ENCODE measurements around the gene STAB2.
"Not testable (repeated sequence)": the region's sequence is repeated elsewhere in the genome, so short reads cannot be mapped to it uniquely, and the experiment has no call there.

The STAB2 gene

GRCh38 chr12:103647267-103647666, 60.2 kb downstream of the STAB2 start:
- peak; percentile 17 for DNase-seq (ENCODE audit: low read depth)

GRCh38 chr12:103652808-103653207, 65.7 kb downstream of the STAB2 start:
- DNase-seq (ENCODE audit: low read depth) = no peak

GRCh38 chr12:103653568-103654173, 66.6 kb downstream of the STAB2 start:
- DNase-seq (ENCODE audit: low read depth) = not testable (repeated sequence)

GRCh38 chr12:103654816-103655215, 67.7 kb downstream of the STAB2 start:
- DNase-seq (ENCODE audit: low read depth) = no peak

GRCh38 chr12:103656291-103656690, 69.2 kb downstream of the STAB2 start:
- DNase-seq (ENCODE audit: low read depth) = no peak

GRCh38 chr12:103657331-103657730, 70.3 kb downstream of the STAB2 start:
- no peak for DNase-seq (ENCODE audit: low read depth)

GRCh38 chr12:103664626-103665025, 77.6 kb downstream of the STAB2 start:
- DNase-seq (ENCODE audit: low read depth) = no peak

- no peak for DNase-seq (ENCODE audit: low read depth)
Measured at GRCh38 chr12:103665971-103666370, 78.9 kb downstream of the STAB2 start.

- no peak for DNase-seq (ENCODE audit: low read depth)
Measured at GRCh38 chr12:103667125-103667524, 80.1 kb downstream of the STAB2 start.

GRCh38 chr12:103668520-103668919, 81.4 kb downstream of the STAB2 start:
- DNase-seq (ENCODE audit: low read depth) = no peak

GRCh38 chr12:103671367-103671766, 84.3 kb downstream of the STAB2 start:
- no peak for DNase-seq (ENCODE audit: low read depth)

- no peak for DNase-seq (ENCODE audit: low read depth)
Measured at GRCh38 chr12:103672401-103673119, 85.5 kb downstream of the STAB2 start.

GRCh38 chr12:103673487-103673886, 86.4 kb downstream of the STAB2 start:
- no peak for DNase-seq (ENCODE audit: low read depth)

GRCh38 chr12:103673891-103674375, 86.9 kb downstream of the STAB2 start:
- no peak for DNase-seq (ENCODE audit: low read depth)

- no peak for DNase-seq (ENCODE audit: low read depth)
Measured at GRCh38 chr12:103676893-103677292, 89.8 kb downstream of the STAB2 start.

GRCh38 chr12:103677341-103677740, 90.3 kb downstream of the STAB2 start:
- DNase-seq (ENCODE audit: low read depth) = no peak

- DNase-seq (ENCODE audit: low read depth) = no peak
Measured at GRCh38 chr12:103677905-103678304, 90.8 kb downstream of the STAB2 start.

- no peak for DNase-seq (ENCODE audit: low read depth)
Measured at GRCh38 chr12:103679421-103680170, 92.5 kb downstream of the STAB2 start.

GRCh38 chr12:103680591-103681141, 93.6 kb downstream of the STAB2 start:
- no peak for DNase-seq (ENCODE audit: low read depth)

GRCh38 chr12:103686026-103686425, 99.0 kb downstream of the STAB2 start:
- no peak for DNase-seq (ENCODE audit: low read depth)

GRCh38 chr12:103687253-103687652, 100.2 kb downstream of the STAB2 start:
- no peak for DNase-seq (ENCODE audit: low read depth)

GRCh38 chr12:103688376-103689063, 101.4 kb downstream of the STAB2 start:
- DNase-seq (ENCODE audit: low read depth) = no peak

Measured in GM04503 (cell line).